GM12864 (cell line): ENCODE measurements around the gene GYS1.
"Not testable (repeated sequence)": the region's sequence is repeated elsewhere in the genome, so short reads cannot be mapped to it uniquely, and the experiment has no call there.

ENCODE experiments used
- DNase-seq: peaks from one replicate; pipeline ENCODE4 v3.0.0-alpha.2; 2011; ENCODE audit warnings: low read depth
- H3K4me3 ChIP-seq: 2 replicates; pipeline ENCODE4 v1.5.1; 2011; ENCODE audit warnings: mild to moderate bottlenecking, low read depth, low read length, control low read depth
- TF ChIP-seq, protein P1 (sequence below): IDR thresholded peaks from 2 replicates; pipeline ENCODE4 v1.5.1; 2011; ENCODE audit warnings: low read depth, mild to moderate bottlenecking, moderate library complexity, low read length, control low read depth, inconsistent platforms; ENCODE audit errors: missing control alignments

Gene GYS1

GRCh38 chr19:49024233-49024632, 31.1 kb upstream of the GYS1 start, which contains the start of gene CGB3:
Gene CGB3, minus strand, starts transcription at chr19:49024333. Its CDS starts 362 bp downstream, at chr19:49023971.
- not testable (repeated sequence) for H3K4me3 ChIP-seq, DNase-seq

GRCh38 chr19:49022116-49022515, 29.0 kb upstream of the GYS1 start:
- TF ChIP-seq, protein P1, sequence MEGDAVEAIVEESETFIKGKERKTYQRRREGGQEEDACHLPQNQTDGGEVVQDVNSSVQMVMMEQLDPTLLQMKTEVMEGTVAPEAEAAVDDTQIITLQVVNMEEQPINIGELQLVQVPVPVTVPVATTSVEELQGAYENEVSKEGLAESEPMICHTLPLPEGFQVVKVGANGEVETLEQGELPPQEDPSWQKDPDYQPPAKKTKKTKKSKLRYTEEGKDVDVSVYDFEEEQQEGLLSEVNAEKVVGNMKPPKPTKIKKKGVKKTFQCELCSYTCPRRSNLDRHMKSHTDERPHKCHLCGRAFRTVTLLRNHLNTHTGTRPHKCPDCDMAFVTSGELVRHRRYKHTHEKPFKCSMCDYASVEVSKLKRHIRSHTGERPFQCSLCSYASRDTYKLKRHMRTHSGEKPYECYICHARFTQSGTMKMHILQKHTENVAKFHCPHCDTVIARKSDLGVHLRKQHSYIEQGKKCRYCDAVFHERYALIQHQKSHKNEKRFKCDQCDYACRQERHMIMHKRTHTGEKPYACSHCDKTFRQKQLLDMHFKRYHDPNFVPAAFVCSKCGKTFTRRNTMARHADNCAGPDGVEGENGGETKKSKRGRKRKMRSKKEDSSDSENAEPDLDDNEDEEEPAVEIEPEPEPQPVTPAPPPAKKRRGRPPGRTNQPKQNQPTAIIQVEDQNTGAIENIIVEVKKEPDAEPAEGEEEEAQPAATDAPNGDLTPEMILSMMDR = no peak
- DNase-seq = no peak
- no peak overlapping the region for H3K4me3 ChIP-seq

GRCh38 chr19:49020931-49021895, 28.1 kb upstream of the GYS1 start:
- TF ChIP-seq, protein P1 = no peak
- no peak for DNase-seq
- H3K4me3 ChIP-seq = no peak overlapping the region

GRCh38 chr19:49020342-49020741, 27.2 kb upstream of the GYS1 start:
- DNase-seq = no peak
- TF ChIP-seq, protein P1 = no peak
- no peak overlapping the region for H3K4me3 ChIP-seq

DNA sequence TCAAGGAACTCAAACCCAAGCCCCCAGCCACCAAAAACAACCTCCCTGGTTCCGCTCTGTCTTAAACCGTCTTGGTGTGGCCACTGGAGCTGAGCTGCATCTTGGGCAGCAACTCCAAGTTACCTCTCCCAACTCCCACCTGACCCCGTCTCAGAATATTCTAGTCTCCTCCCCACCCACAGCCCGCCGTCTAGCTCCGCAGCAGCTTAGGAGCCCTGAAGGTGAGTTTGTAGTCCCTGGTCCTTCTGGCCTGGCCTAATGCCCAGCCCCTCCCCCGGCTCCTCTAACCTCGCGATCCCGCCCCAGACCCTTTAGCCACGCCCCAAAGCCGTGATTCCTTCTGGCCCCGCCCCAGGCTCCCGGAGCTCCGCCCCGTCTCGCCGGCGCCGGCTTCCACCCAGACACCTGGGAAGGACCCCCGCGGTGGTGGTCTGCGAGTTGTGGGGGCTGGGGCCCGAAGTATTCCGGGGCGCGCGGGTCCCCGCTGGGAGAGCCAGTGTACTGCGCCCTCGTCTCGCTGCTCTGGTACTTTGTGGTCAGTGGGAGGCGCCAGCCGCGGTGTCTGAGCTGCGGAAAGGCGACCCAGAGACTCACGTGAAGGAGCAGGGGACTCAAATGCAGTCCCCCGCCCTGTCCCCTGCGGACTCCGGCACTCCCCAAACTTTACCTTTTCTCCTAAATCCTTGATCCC, 26.3 kb upstream of the GYS1 start:
- DNase-seq = no peak
- H3K4me3 ChIP-seq = peak overlapping the region; percentile 46
- TF ChIP-seq, protein P1 = no peak

DNA sequence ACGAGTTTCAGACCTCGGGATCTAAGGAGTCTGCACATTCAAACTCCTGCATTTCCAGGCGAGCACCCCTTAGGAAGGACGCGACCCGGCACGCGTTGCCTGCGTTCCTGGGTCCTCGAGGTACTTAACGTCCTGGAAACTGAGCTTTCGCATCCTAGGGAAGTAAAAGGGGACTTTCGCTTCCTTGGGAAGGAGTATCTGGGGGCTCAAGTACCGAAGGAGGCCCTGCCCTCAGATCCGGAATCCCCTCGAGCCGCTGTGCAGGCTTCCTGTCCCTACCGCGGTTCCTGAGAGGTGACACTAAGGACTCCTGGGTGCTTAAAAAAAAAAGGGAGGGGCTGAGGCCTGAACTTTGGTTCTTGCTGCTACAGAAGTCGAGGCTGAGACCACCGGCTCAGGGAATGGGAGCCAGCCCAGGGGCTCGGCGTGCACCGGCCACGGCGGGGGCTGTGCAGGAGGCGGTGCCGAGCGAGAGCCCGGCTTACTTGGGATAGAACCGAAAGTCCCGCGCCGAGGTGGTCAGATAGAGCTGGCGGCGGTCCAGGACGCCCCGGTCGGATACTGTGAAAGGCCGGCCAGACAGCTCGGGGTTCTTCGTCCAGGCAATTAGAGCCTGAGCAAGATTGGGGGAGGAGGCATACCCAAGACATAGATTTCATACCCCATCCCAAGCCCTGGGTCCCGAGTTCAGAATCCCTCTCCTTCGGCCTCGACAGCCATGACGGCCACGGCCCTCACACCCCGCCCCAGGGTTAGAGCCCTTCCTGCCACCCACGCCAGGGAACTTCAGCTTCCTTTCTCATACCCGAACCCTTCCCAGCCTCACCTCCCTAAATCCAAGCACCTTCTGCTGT, 25.5 kb upstream of the GYS1 start:
- peak overlapping the region; percentile 44 for H3K4me3 ChIP-seq
- DNase-seq = not testable (repeated sequence)

- TF ChIP-seq, protein P1 = peak; percentile 73
- no peak for DNase-seq
- peak overlapping the region; percentile 44 for H3K4me3 ChIP-seq
Measured at GRCh38 chr19:49017666-49018351, 24.7 kb upstream of the GYS1 start.
